Ectodermal cell (in vitro differentiated cells): ENCODE measurements around the gene ORC3.

Experiments
- H3K27ac ChIP-seq: 2 replicates; pipeline ENCODE4 v1.7.0; 2013; ENCODE audit warnings: mild to moderate bottlenecking, low read depth, low read length; ENCODE audit not compliant: insufficient read depth, poor library complexity, severe bottlenecking
- H3K27me3 ChIP-seq: 2 replicates; pipeline ENCODE4 v1.7.0; 2013; ENCODE audit warnings: mild to moderate bottlenecking, low read length; ENCODE audit not compliant: insufficient read depth, control insufficient read depth, poor library complexity, severe bottlenecking
- H3K36me3 ChIP-seq: one replicate; pipeline ENCODE4 v1.7.0; 2013; ENCODE audit warnings: low read length; ENCODE audit not compliant: control insufficient read depth, insufficient read depth
- H3K4me1 ChIP-seq: one replicate; pipeline ENCODE4 v1.7.0; 2013; ENCODE audit warnings: low read length; ENCODE audit not compliant: control insufficient read depth, insufficient read depth
- H3K4me3 ChIP-seq: 2 replicates; pipeline ENCODE4 v1.7.0; 2013; ENCODE audit warnings: low read depth, low read length, control low read depth; ENCODE audit not compliant: insufficient read depth
- H3K9me3 ChIP-seq: 2 replicates; pipeline ENCODE4 v1.7.0; 2013; ENCODE audit warnings: mild to moderate bottlenecking, low read length, moderate library complexity; ENCODE audit not compliant: control insufficient read depth
- WGBS, 2 experiments: methylation state at CpG; one replicate each; pipeline ENCODE4 v1.1.7; 2013; ENCODE audit warnings: missing lambda C conversion rate in 2 of 2; 5-methylcytosine and 5-hydroxymethylcytosine counted together

The ORC3 gene

DNA sequence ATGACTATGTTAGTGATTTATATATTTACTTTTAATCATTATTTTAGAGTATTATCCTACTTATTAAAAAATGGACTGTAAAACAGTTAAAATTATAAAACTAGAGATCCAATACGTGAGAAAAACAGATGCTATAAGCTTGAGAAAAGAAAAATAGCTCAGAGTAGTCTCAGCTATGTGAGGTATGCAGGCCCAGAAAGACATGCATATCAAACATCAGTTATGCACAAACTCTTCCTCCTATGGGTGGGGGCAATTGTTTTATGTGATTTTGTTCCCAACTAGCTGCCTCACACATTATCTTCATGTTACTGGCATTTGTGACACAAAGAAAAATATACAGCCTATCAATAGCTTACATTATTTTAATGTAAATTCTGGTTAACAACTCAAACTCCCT, 28.9 kb upstream of the ORC3 start:
- Histone ChIP-seq H3K4me3 (no peak overlapping the region), H3K9me3 (no peaks in the 10 kb centered on the region), H3K4me1 (no peaks in the 10 kb centered on the region), H3K27ac (no peak overlapping the region), H3K27me3 (no peaks in the 10 kb centered on the region), H3K36me3 (peaks cover 9% of the 10 kb centered on the region)
- 94% methylated on average over 1 of the region's 1 CpG; no CpG with 5 or more reads in 1 of the 2 experiments for WGBS, 2 experiments

GRCh38 chr6:87572021-87572420, 17.9 kb upstream of the ORC3 start:
- Histone ChIP-seq H3K4me3 (no peak overlapping the region), H3K27me3 (no peaks in the 10 kb centered on the region), H3K27ac (no peak overlapping the region), H3K9me3 (no peaks in the 10 kb centered on the region), H3K4me1 (no peaks in the 10 kb centered on the region), H3K36me3 (no peaks in the 10 kb centered on the region)
- WGBS, 2 experiments, result 100% methylated on average over 2 to 3 of the region's 4 CpGs

DNA sequence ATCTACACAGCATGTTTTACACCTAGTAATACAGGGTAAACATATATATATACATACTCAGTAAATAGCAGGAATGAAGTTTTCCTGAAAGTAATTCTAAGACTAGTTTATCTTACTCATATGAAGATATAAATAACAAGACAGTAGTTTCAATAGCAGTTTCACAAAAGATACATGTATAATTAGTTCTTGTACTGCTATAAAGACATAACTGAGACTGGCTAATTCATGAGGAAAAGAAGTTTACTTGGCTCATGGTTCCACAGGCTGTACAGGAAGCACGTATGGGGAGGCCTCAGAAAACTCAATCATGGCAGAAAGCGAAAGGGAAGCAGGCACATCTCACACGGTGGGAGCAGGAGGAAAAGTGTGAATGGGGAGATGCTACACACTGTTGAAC, 17.1 kb upstream of the ORC3 start:
- Histone ChIP-seq H3K27ac (no peak overlapping the region), H3K36me3 (no peaks in the 10 kb centered on the region)
- 88 to 93% methylated on average over 3 of the region's 3 CpGs for WGBS, 2 experiments

DNA sequence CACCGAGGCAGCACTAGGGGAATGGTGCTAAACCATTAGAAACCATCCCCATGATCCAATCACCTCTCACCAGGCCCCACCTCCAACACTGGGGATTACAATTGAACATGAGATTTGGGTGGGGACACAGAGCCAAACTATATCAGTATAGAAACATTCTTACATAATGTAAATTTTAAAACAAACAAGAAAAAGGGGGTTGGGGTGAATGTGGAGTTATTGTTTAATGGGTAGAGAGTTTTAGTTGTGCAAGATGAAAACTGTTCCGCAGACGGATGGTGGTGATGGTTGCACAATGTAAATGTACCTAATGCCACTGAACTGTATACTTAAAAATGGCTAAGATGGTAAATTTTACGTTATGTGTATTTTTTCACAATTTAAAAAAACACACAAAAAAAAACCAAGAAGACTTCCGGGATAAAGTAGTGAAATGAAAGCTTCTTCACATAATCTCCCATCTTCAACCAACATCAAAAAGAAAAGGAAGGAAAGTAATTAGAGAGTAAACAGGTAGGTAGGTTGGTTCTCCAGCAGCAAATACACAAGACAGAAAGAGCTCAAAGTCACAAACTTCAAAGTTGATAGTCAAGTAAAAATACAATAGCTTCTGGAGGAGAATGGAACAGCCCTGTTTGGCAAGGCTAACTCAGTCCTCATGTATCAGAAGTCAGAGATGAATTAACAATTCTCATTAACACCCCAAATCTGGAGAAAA, 16.5 kb upstream of the ORC3 start:
- Histone ChIP-seq H3K4me3 (no peak overlapping the region), H3K36me3 (no peaks in the 10 kb centered on the region), H3K4me1 (no peaks in the 10 kb centered on the region), H3K9me3 (no peaks in the 10 kb centered on the region), H3K27me3 (no peaks in the 10 kb centered on the region), H3K27ac (no peak overlapping the region)
- 94 to 95% methylated on average over 2 to 3 of the region's 5 CpGs for WGBS, 2 experiments

More for the DNA sequence above, 17.1 kb upstream of the ORC3 start:
- Histone ChIP-seq H3K27me3 (no peaks in the 10 kb centered on the region), H3K9me3 (no peaks in the 10 kb centered on the region), H3K4me3 (no peak overlapping the region), H3K4me1 (no peaks in the 10 kb centered on the region)

DNA sequence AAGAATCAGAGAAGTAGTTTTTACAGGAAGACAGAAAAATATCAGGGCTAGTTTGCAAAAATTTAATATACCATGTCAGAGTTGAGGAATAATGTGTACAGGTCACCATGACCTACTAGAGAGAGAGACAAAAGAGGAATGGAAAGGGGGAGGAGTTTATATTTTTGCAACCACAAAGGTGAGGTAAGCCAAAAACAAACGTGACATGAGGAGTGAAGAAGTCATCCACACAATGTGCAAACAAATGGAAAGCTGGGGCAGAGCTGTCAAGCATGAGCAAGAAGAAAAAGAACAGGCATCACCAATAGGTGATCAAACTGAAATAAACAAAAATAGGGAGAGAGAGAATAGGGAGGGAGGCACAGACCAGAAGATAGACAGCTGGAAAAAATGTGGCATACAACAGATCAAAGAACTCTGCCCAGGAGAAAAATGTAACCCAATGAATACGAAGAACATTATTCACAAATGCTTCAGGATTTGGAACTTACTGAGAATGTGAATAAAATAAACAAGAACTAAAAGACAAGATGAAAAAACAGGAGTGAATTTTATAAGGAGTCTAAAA, 15.6 kb upstream of the ORC3 start:
- no peaks in the 10 kb centered on the region for H3K27me3 ChIP-seq
- H3K36me3 ChIP-seq, result no peaks in the 10 kb centered on the region
- H3K4me3 ChIP-seq, result no peak overlapping the region
- WGBS, 2 experiments, result 85 to 92% methylated on average over 2 of the region's 2 CpGs
- no peaks in the 10 kb centered on the region for H3K9me3 ChIP-seq
- H3K4me1 ChIP-seq, result no peaks in the 10 kb centered on the region
- H3K27ac ChIP-seq, result no peak overlapping the region

DNA sequence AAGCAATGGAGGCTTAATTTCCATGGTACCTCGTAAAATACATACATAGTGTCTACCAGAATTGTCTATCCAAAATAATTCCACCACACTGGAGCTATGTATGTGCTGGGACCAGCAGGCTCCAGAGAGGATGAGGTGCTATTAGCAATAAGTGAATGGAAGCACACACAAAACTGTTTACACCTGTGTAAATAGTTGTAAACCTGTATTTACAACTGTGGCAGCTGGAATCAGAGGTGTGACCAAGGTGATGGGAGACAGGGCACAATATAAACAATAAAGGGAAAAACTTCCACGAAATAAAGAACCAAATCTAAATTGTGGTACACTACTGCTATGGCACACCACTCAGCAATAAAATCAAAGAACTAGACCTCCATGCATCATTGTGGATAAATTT, 14.5 kb upstream of the ORC3 start:
- Histone ChIP-seq H3K4me1 (no peaks in the 10 kb centered on the region), H3K4me3 (no peak overlapping the region), H3K27ac (no peak overlapping the region), H3K9me3 (no peaks in the 10 kb centered on the region), H3K27me3 (no peaks in the 10 kb centered on the region), H3K36me3 (no peaks in the 10 kb centered on the region)
- 87 to 100% methylated on average over 2 of the region's 2 CpGs for WGBS, 2 experiments

GRCh38 chr6:87583822-87584221, 6.1 kb upstream of the ORC3 start:
- H3K27ac ChIP-seq, result no peak overlapping the region
- H3K4me1 ChIP-seq, result no peaks in the 10 kb centered on the region
- WGBS, 2 experiments, result 98 to 100% methylated on average over 4 of the region's 4 CpGs
- no peaks in the 10 kb centered on the region for H3K9me3 ChIP-seq
- H3K27me3 ChIP-seq, result no peaks in the 10 kb centered on the region
- peaks cover 17% of the 10 kb centered on the region for H3K36me3 ChIP-seq
- H3K4me3 ChIP-seq, result no peak overlapping the region

GRCh38 chr6:87586371-87587077, 3.4 kb upstream of the ORC3 start:
- no peak overlapping the region for H3K27ac ChIP-seq
- no peak overlapping the region for H3K4me3 ChIP-seq
- no peaks in the 10 kb centered on the region for H3K4me1 ChIP-seq
- no peaks in the 10 kb centered on the region for H3K9me3 ChIP-seq
- 97% methylated on average over 8 of the region's 8 CpGs for whole genome bisulfite sequencing, 2 experiments
- no peaks in the 10 kb centered on the region for H3K27me3 ChIP-seq
- peaks cover 12% of the 10 kb centered on the region for H3K36me3 ChIP-seq

DNA sequence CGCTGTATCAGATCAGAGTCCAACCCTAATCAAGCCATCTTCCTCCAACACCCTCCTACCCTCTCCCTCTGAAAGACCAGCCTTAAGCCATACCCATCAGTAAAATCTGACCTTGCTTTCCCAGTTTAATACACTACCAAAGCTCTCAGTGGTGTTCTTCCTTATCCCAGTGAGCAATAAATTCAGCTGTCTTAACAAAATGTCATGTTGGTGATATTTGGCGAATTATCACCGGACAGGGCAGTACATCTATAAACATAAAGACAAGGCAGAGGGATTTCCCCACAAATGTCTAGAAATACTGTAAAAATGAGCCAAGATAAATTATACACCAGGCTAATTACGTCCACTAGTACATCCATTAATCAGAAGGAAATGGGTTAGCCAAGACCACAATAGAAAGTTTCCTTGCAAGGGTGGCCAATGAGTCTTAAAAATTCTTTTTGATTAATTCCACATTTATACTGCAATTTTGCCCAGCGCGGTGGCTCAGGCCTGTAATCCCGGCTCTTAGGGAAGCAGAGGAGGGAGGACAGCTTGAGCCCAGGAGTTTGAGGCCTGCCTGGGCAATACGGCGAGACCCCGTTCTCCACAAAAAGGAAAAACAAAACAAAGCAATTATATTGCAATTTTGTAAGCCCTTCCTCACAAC, 1.1 kb upstream of the ORC3 start:
- WGBS, 2 experiments, result 36 to 45% methylated on average over 10 of the region's 10 CpGs
- no peaks in the 10 kb centered on the region for H3K36me3 ChIP-seq
- no peak overlapping the region for H3K27ac ChIP-seq

GRCh38 chr6:87590417-87590880, 514 bp downstream of the ORC3 start:
- H3K4me1 ChIP-seq, result no peaks in the 10 kb centered on the region
- peak overlapping the region; percentile 81 for H3K27ac ChIP-seq
- no peaks in the 10 kb centered on the region for H3K9me3 ChIP-seq
- peaks cover 5% of the 10 kb centered on the region for H3K36me3 ChIP-seq
- H3K27me3 ChIP-seq, result no peaks in the 10 kb centered on the region
- peak overlapping the region; percentile 97 for H3K4me3 ChIP-seq
- WGBS, 2 experiments, result 3% methylated on average over 10 to 11 of the region's 11 CpGs

More for the DNA sequence above, 1.1 kb upstream of the ORC3 start:
- Histone ChIP-seq H3K9me3 (no peaks in the 10 kb centered on the region), H3K4me3 (peak overlapping the region; percentile 97), H3K27me3 (no peaks in the 10 kb centered on the region), H3K4me1 (no peaks in the 10 kb centered on the region)
